HepG2 (cell line): ENCODE results near the gene UQCR11. TPM values are rescaled to one million over a fixed set of nuclear protein-coding genes. Genes with fewer than 3 reads are reported as not detected.

Source experiments
- ARHGAP35 ChIP-seq: sonication (generic); formaldehyde crosslinking; IDR thresholded peaks from 2 replicates; pipeline ENCODE4 v1.9.0; 2022; ENCODE audit warnings: mild to moderate bottlenecking, inconsistent platforms, moderate library complexity, missing genetic modification reagents, borderline replicate concordance
- ATM ChIP-seq: fragments of 450-650 bp; IDR thresholded peaks from 2 replicates; pipeline ENCODE4 v1.7.1; 2017; ENCODE audit warnings: mild to moderate bottlenecking, borderline replicate concordance
- BCLAF1 ChIP-seq: fragments of 450-650 bp; IDR thresholded peaks from 2 replicates; pipeline ENCODE4 v1.6.1; 2017; ENCODE audit warnings: mild to moderate bottlenecking
- HINFP ChIP-seq: sonication (generic); formaldehyde crosslinking; IDR thresholded peaks from 2 replicates; pipeline ENCODE4 v1.4.0; 2020; ENCODE audit warnings: low read depth, mild to moderate bottlenecking, missing genetic modification reagents
- HNF4G ChIP-seq, 2 experiments: sonication (generic) in 1 of 2; formaldehyde crosslinking in 1 of 2; IDR thresholded peaks; 2 replicates each; pipeline versions ENCODE4 v1.4.0 to v1.6.1; 2011 to 2020; ENCODE audit warnings: borderline replicate concordance in 2 of 2, low read depth in 2 of 2, mild to moderate bottlenecking in 2 of 2, low read length in 1 of 2, missing genetic modification reagents in 1 of 2, moderate library complexity in 1 of 2
- NCOR1 ChIP-seq: fragments of 200-600 bp; sonication (generic); IDR thresholded peaks from 2 replicates; pipeline ENCODE4 v1.7.0; 2017; ENCODE audit warnings: antibody characterized with exemption, low read length, borderline replicate concordance
- RBAK ChIP-seq: sonication (generic); formaldehyde crosslinking; IDR thresholded peaks from 2 replicates; pipeline ENCODE4 v1.5.1; 2020; ENCODE audit warnings: mild to moderate bottlenecking, missing genetic modification reagents
- RBFOX2 ChIP-seq: fragments of 200-400 bp; formaldehyde crosslinking; IDR thresholded peaks from 2 replicates; pipeline ENCODE4 v1.6.1; 2017; ENCODE audit warnings: low read depth, mild to moderate bottlenecking, low read length
- RBM22 ChIP-seq: fragments of 200-400 bp; formaldehyde crosslinking; optimal IDR thresholded peaks from 2 replicates; pipeline ENCODE3; 2017; ENCODE audit warnings: mild to moderate bottlenecking, low read length, moderate library complexity
- REL ChIP-seq: sonication (generic); formaldehyde crosslinking; conservative IDR thresholded peaks from 2 replicates; pipeline ENCODE4 v1.8.0; 2022; ENCODE audit warnings: mild to moderate bottlenecking, missing genetic modification reagents, moderate library complexity
- SOX5 ChIP-seq: IDR thresholded peaks from 2 replicates; pipeline ENCODE4 v1.6.1; 2016; ENCODE audit warnings: borderline replicate concordance
- SP140L ChIP-seq: sonication (generic); formaldehyde crosslinking; IDR thresholded peaks from 2 replicates; pipeline ENCODE4 v1.4.0; 2020; ENCODE audit warnings: missing genetic modification reagents, borderline replicate concordance
- SP5 ChIP-seq: IDR thresholded peaks from 2 replicates; pipeline ENCODE4 v1.6.1; 2016; ENCODE audit warnings: low read depth, borderline replicate concordance
- SUZ12 ChIP-seq: fragments of 150-350 bp; IDR thresholded peaks from 2 replicates; pipeline ENCODE4 v1.6.1; 2014; ENCODE audit warnings: low read depth, low read length
- TBL1XR1 ChIP-seq: fragments of 150-350 bp; IDR thresholded peaks from 2 replicates; pipeline ENCODE4 v1.6.1; 2014; ENCODE audit warnings: borderline replicate concordance, low read length; ENCODE audit not compliant: partially characterized antibody
- TSC22D2 ChIP-seq: sonication (generic); formaldehyde crosslinking; IDR thresholded peaks from 2 replicates; pipeline ENCODE4 v1.5.1; 2020; ENCODE audit warnings: missing genetic modification reagents, mild to moderate bottlenecking, borderline replicate concordance
- ZNF10 ChIP-seq: sonication (generic); formaldehyde crosslinking; IDR thresholded peaks from 2 replicates; pipeline ENCODE4 v1.4.0; 2020; ENCODE audit warnings: mild to moderate bottlenecking, low read depth, missing genetic modification reagents, borderline replicate concordance
- ZNF101 ChIP-seq: sonication (generic); formaldehyde crosslinking; IDR thresholded peaks from 2 replicates; pipeline ENCODE4 v1.4.0; 2020; ENCODE audit warnings: mild to moderate bottlenecking, low read depth, missing genetic modification reagents, borderline replicate concordance
- ZNF33A ChIP-seq: sonication (generic); formaldehyde crosslinking; IDR thresholded peaks from 2 replicates; pipeline ENCODE4 v1.5.1; 2020; ENCODE audit warnings: missing genetic modification reagents, mild to moderate bottlenecking, moderate library complexity, borderline replicate concordance
- ZNF484 ChIP-seq: sonication (generic); formaldehyde crosslinking; IDR thresholded peaks from 2 replicates; pipeline ENCODE4 v1.5.1; 2020; ENCODE audit warnings: mild to moderate bottlenecking, low read depth, missing genetic modification reagents, borderline replicate concordance
- ZNF562 ChIP-seq: sonication (generic); formaldehyde crosslinking; IDR thresholded peaks from 2 replicates; pipeline ENCODE4 v1.8.0; 2022; ENCODE audit warnings: missing genetic modification reagents, borderline replicate concordance
- ZNF782 ChIP-seq: sonication (generic); formaldehyde crosslinking; IDR thresholded peaks from 2 replicates; pipeline ENCODE4 v1.4.0; 2020; ENCODE audit warnings: missing genetic modification reagents, mild to moderate bottlenecking, borderline replicate concordance
- polyA plus RNA-seq, 8 experiments: library from polyadenylated mRNA; depleted of rRNA in 3 of 8; stranded (reverse) in 7 of 8; unstranded in 1 of 8; fragments of >200 nt; fragmentation: Illumina TruSeq in 4 of 8; extraction: Trizol in 4 of 8; gene quantifications; 2 replicates each; pipeline versions ENCODE4 v1.2.1 to v1.2.3, GENCODE V29; 2011 to 2016; ENCODE audit warnings: low read depth in 4 of 8, missing spikeins in 1 of 8, mixed read lengths in 1 of 8; ENCODE audit not compliant: insufficient read depth in 1 of 8
- total RNA-seq, 5 experiments: library from RNA; depleted of rRNA; stranded (reverse); fragments of >200 nt; fragmentation: Illumina TruSeq; extraction: Trizol; gene quantifications; 2 replicates each; pipeline ENCODE4 v1.2.3, GENCODE V29; 2016; ENCODE audit warnings: low read depth in 1 of 5
- TF ChIP-seq, protein P1 (sequence below): sonication (generic); formaldehyde crosslinking; IDR thresholded peaks from 2 replicates; pipeline ENCODE4 v1.8.1; 2023; ENCODE audit warnings: mild to moderate bottlenecking, missing genetic modification reagents, borderline replicate concordance
- TF ChIP-seq, protein P2 (sequence below): sonication (generic); formaldehyde crosslinking; IDR thresholded peaks from 2 replicates; pipeline ENCODE4 v1.4.0; 2020; ENCODE audit warnings: missing genetic modification reagents

The UQCR11 gene
- total and polyA plus RNA-seq, 2 of the 13 experiments (the other 11 are each of a cell fraction or from before 2014, with no cell fraction given), result 125 to 214 TPM

DNA sequence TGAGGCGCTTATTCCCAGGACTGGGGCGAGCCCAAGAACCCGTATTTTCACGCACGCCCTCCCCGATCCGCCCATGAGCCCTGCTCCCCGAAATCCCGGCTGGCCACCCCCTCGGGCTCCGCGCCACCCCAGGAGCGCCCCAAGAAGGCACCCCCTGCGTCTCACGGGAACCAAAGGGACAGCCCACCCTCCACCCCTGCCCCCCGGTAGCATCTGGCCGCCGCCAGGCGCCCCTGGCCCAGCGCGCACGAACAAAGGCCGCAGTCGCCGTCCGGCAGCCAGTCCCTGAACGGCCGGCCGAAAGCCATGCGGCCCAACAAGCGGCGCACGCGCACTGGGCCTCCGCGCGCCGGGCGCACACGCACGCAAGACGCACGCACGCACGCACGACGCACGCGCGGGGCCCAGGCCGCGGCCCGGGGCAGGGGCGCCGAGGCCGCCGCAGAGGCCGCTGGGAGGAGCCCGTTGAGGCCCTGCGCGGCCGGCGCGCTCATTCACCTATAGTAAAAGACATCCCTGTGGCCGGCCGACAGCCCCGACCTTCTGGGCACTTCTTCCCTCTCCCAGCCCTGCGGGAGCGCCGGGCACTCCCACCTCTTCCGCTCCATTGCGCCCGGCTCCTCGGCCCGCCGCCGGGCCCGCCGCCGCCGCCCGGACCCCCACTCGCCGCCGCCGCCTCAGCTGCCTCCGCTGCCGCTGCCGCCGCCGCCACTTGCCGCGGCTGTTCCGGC, 13.1 kb downstream of the UQCR11 start (continued):
- TF ChIP-seq ZNF10 (no peak), TSC22D2 (CRISPR knock-in tag) (0 out of 2 replicates have a peak, but pooled peaks have one; percentile 72), SP5 (no peak), RBM22 (no peak), SUZ12 (no peak), TBL1XR1 (no peak), HNF4G (IDR thresholded peaks at IDR 0.05; ENCODE audit: borderline replicate concordance, low read depth, low read length) (no peak), HNF4G (CRISPR knock-in tag; IDR thresholded peaks at IDR 0.05; ENCODE audit: borderline replicate concordance, low read depth) (peak; percentile 21; the same call in 1 of the 2 replicates), ZNF484 (CRISPR knock-in tag) (no peak), RBFOX2 (peak; percentile 97), ZNF782 (CRISPR knock-in tag) (peak; percentile 91), ZNF101 (CRISPR knock-in tag) (peak; percentile 76; the same call in 1 of the 2 replicates), NCOR1 (no peak), ARHGAP35 (CRISPR knock-in tag) (no peak), RBAK (no peak), BCLAF1 (no peak), HINFP (no peak), ZNF562 (no peak), ZNF33A (CRISPR knock-in tag) (no peak), SOX5 (CRISPR knock-in tag) (no peak), SP140L (no peak), REL (CRISPR knock-in tag) (no peak), ATM (no peak)
- TF ChIP-seq, protein P1, sequence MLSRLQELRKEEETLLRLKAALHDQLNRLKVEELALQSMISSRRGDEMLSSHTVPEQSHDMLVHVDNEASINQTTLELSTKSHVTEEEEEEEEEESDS (CRISPR knock-in tag), result no peak
- TF ChIP-seq, protein P2, sequence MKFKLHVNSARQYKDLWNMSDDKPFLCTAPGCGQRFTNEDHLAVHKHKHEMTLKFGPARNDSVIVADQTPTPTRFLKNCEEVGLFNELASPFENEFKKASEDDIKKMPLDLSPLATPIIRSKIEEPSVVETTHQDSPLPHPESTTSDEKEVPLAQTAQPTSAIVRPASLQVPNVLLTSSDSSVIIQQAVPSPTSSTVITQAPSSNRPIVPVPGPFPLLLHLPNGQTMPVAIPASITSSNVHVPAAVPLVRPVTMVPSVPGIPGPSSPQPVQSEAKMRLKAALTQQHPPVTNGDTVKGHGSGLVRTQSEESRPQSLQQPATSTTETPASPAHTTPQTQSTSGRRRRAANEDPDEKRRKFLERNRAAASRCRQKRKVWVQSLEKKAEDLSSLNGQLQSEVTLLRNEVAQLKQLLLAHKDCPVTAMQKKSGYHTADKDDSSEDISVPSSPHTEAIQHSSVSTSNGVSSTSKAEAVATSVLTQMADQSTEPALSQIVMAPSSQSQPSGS (CRISPR knock-in tag), result no peak
